K562 (cell line): ENCODE data around the gene SCGB1A1. TPM values are rescaled to one million over a fixed set of nuclear protein-coding genes. Genes with fewer than 3 reads are reported as not detected.

Experiments used
- ATAC-seq: fragments of 200-7000 bp; cut with Tn5 transposase; 3 replicates; pipeline ENCODE4 v1.9.1; 2020; ENCODE audit warnings: moderate library complexity
- BruUV-seq: library from RNA; stranded (reverse); fragments of 400-500 nt; replicated peaks from 2 replicates; lab custom pipeline; 2021; lab: Mats Ljungman, UMichigan
- CTCF ChIA-PET: fragments of 300-600 bp; formaldehyde crosslinking; extraction: SDS; loops from one replicate; lab custom pipeline; 2021; ENCODE audit warnings: low intra/inter-chr PET ratio; lab: Yijun Ruan, JAX
- POLR2A ChIA-PET: fragments of 300-600, 350-650 bp; sonication (Branson Sonifier 250); formaldehyde crosslinking; extraction: SDS; loops from one replicate; lab custom pipeline; 2021; ENCODE audit warnings: antibody characterized with exemption, inconsistent platforms; lab: Yijun Ruan, JAX
- DNase-seq, 4 experiments: peaks; one replicate each; pipeline versions ENCODE4 v3.0.0 to v3.0.0-alpha.2; 2011 to 2018; ENCODE audit warnings: low spot score in 3 of 4, mixed read lengths in 3 of 4; ENCODE audit errors: extremely low read depth in 1 of 4
- FAIRE-seq: peaks from 2 replicates; lab custom pipeline; 2011; peaks lifted over from hg19 to GRCh38; lab: Jason Lieb, UNC
- H2AFZ ChIP-seq: 2 replicates; pipeline ENCODE4 v1.6.0; 2011; ENCODE audit warnings: low read depth, low read length, control low read depth, inconsistent platforms
- H3K27ac ChIP-seq: fragments of 200-600 bp; 3 replicates; pipeline ENCODE4 v1.8.0; 2011; ENCODE audit warnings: low read depth, mild to moderate bottlenecking, control low read depth, inconsistent platforms, low read length, moderate library complexity, mixed read lengths; ENCODE audit errors: extremely low read depth
- H3K27me3 ChIP-seq, 2 experiments: fragments of 300-600 bp in 1 of 2; 2 replicates in 1 of 2; 3 replicates in 1 of 2; pipeline versions ENCODE4 v1.6.0 to v1.8.0; 2011; ENCODE audit warnings: inconsistent platforms in 2 of 2, low read length in 2 of 2, mild to moderate bottlenecking in 1 of 2, mixed read lengths in 1 of 2, moderate library complexity in 1 of 2; ENCODE audit not compliant: control insufficient read depth in 2 of 2, insufficient read depth in 2 of 2
- H3K36me3 ChIP-seq: fragments of 300-600 bp; 3 replicates; pipeline ENCODE4 v1.8.0; 2011; ENCODE audit warnings: mild to moderate bottlenecking, low read length, inconsistent platforms; ENCODE audit not compliant: control insufficient read depth, insufficient read depth
- H3K4me1 ChIP-seq, 2 experiments: fragments of 200-600 bp in 1 of 2; replicated peaks in 1 of 2; 2 replicates in 1 of 2; 3 replicates in 1 of 2; pipeline versions ENCODE4 v1.5.1 to v1.8.0; 2011; ENCODE audit warnings: inconsistent platforms in 2 of 2, low read length in 2 of 2, mild to moderate bottlenecking in 1 of 2, mixed read lengths in 1 of 2, moderate library complexity in 1 of 2; ENCODE audit not compliant: control insufficient read depth in 2 of 2, insufficient read depth in 2 of 2
- H3K4me2 ChIP-seq: 2 replicates; pipeline ENCODE4 v1.6.1; 2011; ENCODE audit warnings: low read length, control low read depth, inconsistent platforms, mixed read lengths; ENCODE audit not compliant: insufficient read depth
- H3K4me3 ChIP-seq: fragments of 200-600 bp; sonication (generic), shearing (Covaris generic); 2 replicates; pipeline ENCODE4 v1.5.1; 2016; ENCODE audit warnings: control low read depth, inconsistent platforms
- H3K79me2 ChIP-seq: fragments of 200-600 bp; 3 replicates; pipeline ENCODE4 v1.8.0; 2011; ENCODE audit warnings: low read length, inconsistent platforms; ENCODE audit not compliant: control insufficient read depth, insufficient read depth
- H3K9ac ChIP-seq, 2 experiments: 2 replicates each; pipeline versions ENCODE4 v1.6.0 to v1.6.1; 2011; ENCODE audit warnings: low read depth in 2 of 2, low read length in 2 of 2, control low read depth in 1 of 2, inconsistent platforms in 1 of 2, mild to moderate bottlenecking in 1 of 2, mixed read lengths in 1 of 2; ENCODE audit not compliant: insufficient read depth in 1 of 2
- H3K9me1 ChIP-seq: one replicate; pipeline ENCODE4 v1.6.0; 2011; ENCODE audit warnings: inconsistent platforms, mild to moderate bottlenecking, low read length, moderate library complexity; ENCODE audit not compliant: control insufficient read depth, insufficient read depth
- H3K9me3 ChIP-seq: replicated peaks from 2 replicates; pipeline ENCODE4 v1.5.1; 2011; ENCODE audit warnings: low read depth, low read length, inconsistent platforms; ENCODE audit not compliant: control insufficient read depth, insufficient read depth
- H4K20me1 ChIP-seq: replicated peaks from 2 replicates; pipeline ENCODE4 v1.6.1; 2011; ENCODE audit warnings: low read length, inconsistent platforms, mixed read lengths; ENCODE audit not compliant: control insufficient read depth, insufficient read depth
- CCNT2 ChIP-seq: IDR thresholded peaks from 2 replicates; pipeline ENCODE4 v1.6.1; 2011; ENCODE audit warnings: borderline replicate concordance, low read depth, mild to moderate bottlenecking, moderate library complexity, mixed read lengths, low read length; ENCODE audit not compliant: insufficient read length; ENCODE audit errors: extremely low read depth
- HNRNPUL1 ChIP-seq: fragments of 200-400 bp; formaldehyde crosslinking; IDR thresholded peaks from 2 replicates; pipeline ENCODE4 v1.6.1; 2017; ENCODE audit warnings: low read length
- MYBL2 ChIP-seq, 2 experiments: fragments of 450-650 bp in 1 of 2; sonication (generic) in 1 of 2; formaldehyde crosslinking in 1 of 2; IDR thresholded peaks; 2 replicates each; pipeline versions ENCODE4 v1.6.1 to v1.8.1; 2017 to 2022; ENCODE audit warnings: borderline replicate concordance in 1 of 2, inconsistent platforms in 1 of 2, low read depth in 1 of 2, mild to moderate bottlenecking in 1 of 2, missing genetic modification reagents in 1 of 2, moderate library complexity in 1 of 2
- TEAD1 ChIP-seq, 2 experiments: fragments of 450-650 bp in 1 of 2; sonication (generic) in 1 of 2; formaldehyde crosslinking; IDR thresholded peaks; 2 replicates each; pipeline versions ENCODE4 v1.4.0 to v1.8.0; 2020 to 2022; ENCODE audit warnings: mild to moderate bottlenecking in 2 of 2, missing genetic modification reagents in 1 of 2
- TFAM ChIP-seq: fragments of 250-450 bp; sonication (Bioruptor Pico); conservative IDR thresholded peaks from 2 replicates; pipeline ENCODE4 v1.5.0; 2021; ENCODE audit warnings: mild to moderate bottlenecking, moderate library complexity
- TGIF2 ChIP-seq: sonication (generic); formaldehyde crosslinking; IDR thresholded peaks from 2 replicates; pipeline ENCODE4 v1.8.1; 2022; ENCODE audit warnings: mild to moderate bottlenecking, missing genetic modification reagents, moderate library complexity
- ZBED1 ChIP-seq: IDR thresholded peaks from 2 replicates; pipeline ENCODE4 v1.6.1; 2014
- WGBS: fragments of 100-300 bp; shearing (Covaris generic); methylation state at CpG from one replicate; pipeline ENCODE4 v1.1.6; 2016; ENCODE audit warnings: low coverage, mixed read lengths; ENCODE audit not compliant: insufficient coverage; ENCODE audit errors: missing lambda C conversion rate; 5-methylcytosine and 5-hydroxymethylcytosine counted together
- in situ Hi-C: fragments of 300-500 bp; cut with MboI; formaldehyde crosslinking; loops from 4 replicates; pipeline ENCODE4 v1.15.0; 2018; ENCODE audit warnings: inconsistent platforms, mixed read lengths
- intact Hi-C: fragments of 100-400 bp; cut with micrococcal nuclease; formaldehyde crosslinking; loops from 2 replicates; pipeline ENCODE4 v1.14.2; 2022
- polyA plus RNA-seq, 8 experiments: library from polyadenylated mRNA; depleted of rRNA in 4 of 8; stranded (reverse) in 5 of 8; unstranded in 3 of 8; fragments of >200 nt; fragmentation: Nextera tagmentation in 2 of 8; fragmentation: Illumina TruSeq in 1 of 8; extraction: Ambion mirVana in 2 of 8; extraction: Trizol in 1 of 8; gene quantifications; 2 replicates each; pipeline versions ENCODE4 v1.2.1 to v1.2.3, GENCODE V29; 2011 to 2014; ENCODE audit warnings: inconsistent platforms in 1 of 8, missing spikeins in 1 of 8
- total RNA-seq, 7 experiments: library from RNA; depleted of rRNA in 6 of 7; stranded (reverse); fragments of >200 nt in 6 of 7; fragmentation: Illumina TruSeq in 2 of 7; extraction: Trizol in 2 of 7; gene quantifications; 2 replicates each; pipeline versions ENCODE4 v1.2.1 to v1.2.3, GENCODE V29; 2011 to 2021; ENCODE audit warnings: low replicate concordance in 1 of 7
- TF ChIP-seq, protein P1 (sequence below): fragments of 250-450 bp; sonication (Bioruptor Pico); IDR thresholded peaks from 2 replicates; pipeline ENCODE4 v1.4.0; 2020
- TF ChIP-seq, protein P2 (sequence below): sonication (generic); formaldehyde crosslinking; IDR thresholded peaks from 2 replicates; pipeline ENCODE4 v1.8.0; 2023; ENCODE audit warnings: missing genetic modification reagents, mild to moderate bottlenecking, borderline replicate concordance
- TF ChIP-seq, protein P3 (sequence below): sonication (generic); formaldehyde crosslinking; IDR thresholded peaks from 2 replicates; pipeline ENCODE4 v1.8.1; 2022; ENCODE audit warnings: missing genetic modification reagents

SCGB1A1 gene
- total and polyA plus RNA-seq, 9 of the 15 experiments (the other 6 are each of a cell fraction or from before 2014, with no cell fraction given), result 0.55 TPM; not detected in 8

DNA sequence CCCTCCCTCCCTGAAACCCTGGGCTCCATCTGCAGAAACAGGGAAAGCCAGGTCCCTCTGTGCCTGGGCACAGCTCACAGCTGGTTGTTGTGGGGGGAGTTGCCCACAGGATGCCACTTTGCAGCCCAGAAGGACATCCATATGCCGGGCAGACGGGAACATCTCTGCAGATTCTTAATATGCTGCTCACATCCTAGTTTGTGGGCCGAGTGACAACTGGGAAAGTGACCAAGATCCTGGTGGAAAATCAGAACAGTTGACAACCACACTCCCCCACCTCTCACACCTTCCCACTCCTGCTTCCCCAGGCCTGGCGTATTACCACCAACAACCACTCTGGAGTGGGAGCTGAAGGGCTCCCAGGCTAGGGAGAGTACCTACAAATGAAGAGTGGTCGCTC is 7.3 kb upstream of the SCGB1A1 start (continued):
- no peak for TF ChIP-seq TFAM

DNA sequence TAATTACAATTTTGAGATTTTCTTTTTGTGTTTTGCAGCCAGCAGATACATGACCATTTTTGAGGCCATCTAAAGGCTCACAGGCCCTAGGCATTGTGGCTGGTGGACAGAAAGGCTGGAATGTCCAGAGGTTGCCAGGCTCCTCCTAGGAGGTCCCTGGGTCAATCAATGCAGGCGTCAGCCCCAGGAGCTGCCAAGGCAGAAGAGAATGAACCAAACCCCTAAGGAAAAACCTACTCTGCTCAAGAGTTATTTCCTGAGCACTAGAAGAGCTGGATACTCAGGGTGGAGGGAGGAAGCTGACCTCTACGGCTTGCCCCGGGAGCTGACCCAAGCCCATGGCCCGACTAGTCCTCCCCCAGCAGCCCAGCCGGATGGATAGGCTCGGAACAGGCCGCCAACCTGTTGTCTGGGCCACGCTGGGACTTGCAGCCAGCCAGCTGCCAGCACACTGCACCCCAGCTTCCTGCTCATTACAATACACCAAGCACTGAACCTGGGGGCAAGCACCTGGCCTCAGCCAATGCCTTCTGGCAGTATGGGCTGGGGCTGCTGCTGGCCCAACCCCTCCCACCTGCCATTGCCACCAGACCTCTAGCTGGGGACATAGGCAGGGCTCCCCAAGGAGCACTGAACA is 5.7 kb upstream of the SCGB1A1 start:
- H3K9me1 ChIP-seq, result no peaks in the 10 kb centered on the region
- TF ChIP-seq ZBED1, result no peak
- TF ChIP-seq, protein P1, sequence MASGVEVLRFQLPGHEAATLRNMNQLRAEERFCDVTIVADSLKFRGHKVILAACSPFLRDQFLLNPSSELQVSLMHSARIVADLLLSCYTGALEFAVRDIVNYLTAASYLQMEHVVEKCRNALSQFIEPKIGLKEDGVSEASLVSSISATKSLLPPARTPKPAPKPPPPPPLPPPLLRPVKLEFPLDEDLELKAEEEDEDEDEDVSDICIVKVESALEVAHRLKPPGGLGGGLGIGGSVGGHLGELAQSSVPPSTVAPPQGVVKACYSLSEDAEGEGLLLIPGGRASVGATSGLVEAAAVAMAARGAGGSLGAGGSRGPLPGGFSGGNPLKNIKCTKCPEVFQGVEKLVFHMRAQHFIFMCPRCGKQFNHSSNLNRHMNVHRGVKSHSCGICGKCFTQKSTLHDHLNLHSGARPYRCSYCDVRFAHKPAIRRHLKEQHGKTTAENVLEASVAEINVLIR (CRISPR knock-in tag), result no peak
- TF ChIP-seq, protein P2, sequence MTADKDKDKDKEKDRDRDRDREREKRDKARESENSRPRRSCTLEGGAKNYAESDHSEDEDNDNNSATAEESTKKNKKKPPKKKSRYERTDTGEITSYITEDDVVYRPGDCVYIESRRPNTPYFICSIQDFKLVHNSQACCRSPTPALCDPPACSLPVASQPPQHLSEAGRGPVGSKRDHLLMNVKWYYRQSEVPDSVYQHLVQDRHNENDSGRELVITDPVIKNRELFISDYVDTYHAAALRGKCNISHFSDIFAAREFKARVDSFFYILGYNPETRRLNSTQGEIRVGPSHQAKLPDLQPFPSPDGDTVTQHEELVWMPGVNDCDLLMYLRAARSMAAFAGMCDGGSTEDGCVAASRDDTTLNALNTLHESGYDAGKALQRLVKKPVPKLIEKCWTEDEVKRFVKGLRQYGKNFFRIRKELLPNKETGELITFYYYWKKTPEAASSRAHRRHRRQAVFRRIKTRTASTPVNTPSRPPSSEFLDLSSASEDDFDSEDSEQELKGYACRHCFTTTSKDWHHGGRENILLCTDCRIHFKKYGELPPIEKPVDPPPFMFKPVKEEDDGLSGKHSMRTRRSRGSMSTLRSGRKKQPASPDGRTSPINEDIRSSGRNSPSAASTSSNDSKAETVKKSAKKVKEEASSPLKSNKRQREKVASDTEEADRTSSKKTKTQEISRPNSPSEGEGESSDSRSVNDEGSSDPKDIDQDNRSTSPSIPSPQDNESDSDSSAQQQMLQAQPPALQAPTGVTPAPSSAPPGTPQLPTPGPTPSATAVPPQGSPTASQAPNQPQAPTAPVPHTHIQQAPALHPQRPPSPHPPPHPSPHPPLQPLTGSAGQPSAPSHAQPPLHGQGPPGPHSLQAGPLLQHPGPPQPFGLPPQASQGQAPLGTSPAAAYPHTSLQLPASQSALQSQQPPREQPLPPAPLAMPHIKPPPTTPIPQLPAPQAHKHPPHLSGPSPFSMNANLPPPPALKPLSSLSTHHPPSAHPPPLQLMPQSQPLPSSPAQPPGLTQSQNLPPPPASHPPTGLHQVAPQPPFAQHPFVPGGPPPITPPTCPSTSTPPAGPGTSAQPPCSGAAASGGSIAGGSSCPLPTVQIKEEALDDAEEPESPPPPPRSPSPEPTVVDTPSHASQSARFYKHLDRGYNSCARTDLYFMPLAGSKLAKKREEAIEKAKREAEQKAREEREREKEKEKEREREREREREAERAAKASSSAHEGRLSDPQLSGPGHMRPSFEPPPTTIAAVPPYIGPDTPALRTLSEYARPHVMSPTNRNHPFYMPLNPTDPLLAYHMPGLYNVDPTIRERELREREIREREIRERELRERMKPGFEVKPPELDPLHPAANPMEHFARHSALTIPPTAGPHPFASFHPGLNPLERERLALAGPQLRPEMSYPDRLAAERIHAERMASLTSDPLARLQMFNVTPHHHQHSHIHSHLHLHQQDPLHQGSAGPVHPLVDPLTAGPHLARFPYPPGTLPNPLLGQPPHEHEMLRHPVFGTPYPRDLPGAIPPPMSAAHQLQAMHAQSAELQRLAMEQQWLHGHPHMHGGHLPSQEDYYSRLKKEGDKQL (CRISPR knock-in tag), result no peak
- no peak for TF ChIP-seq MYBL2 (IDR thresholded peaks at IDR 0.05; ENCODE audit: low read depth)
- TF ChIP-seq MYBL2 (CRISPR knock-in tag; IDR thresholded peaks at IDR 0.05; ENCODE audit: borderline replicate concordance), result no peak
- TF ChIP-seq HNRNPUL1, result no peak
- TF ChIP-seq, protein P3, sequence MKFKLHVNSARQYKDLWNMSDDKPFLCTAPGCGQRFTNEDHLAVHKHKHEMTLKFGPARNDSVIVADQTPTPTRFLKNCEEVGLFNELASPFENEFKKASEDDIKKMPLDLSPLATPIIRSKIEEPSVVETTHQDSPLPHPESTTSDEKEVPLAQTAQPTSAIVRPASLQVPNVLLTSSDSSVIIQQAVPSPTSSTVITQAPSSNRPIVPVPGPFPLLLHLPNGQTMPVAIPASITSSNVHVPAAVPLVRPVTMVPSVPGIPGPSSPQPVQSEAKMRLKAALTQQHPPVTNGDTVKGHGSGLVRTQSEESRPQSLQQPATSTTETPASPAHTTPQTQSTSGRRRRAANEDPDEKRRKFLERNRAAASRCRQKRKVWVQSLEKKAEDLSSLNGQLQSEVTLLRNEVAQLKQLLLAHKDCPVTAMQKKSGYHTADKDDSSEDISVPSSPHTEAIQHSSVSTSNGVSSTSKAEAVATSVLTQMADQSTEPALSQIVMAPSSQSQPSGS (CRISPR knock-in tag), result no peak
- TF ChIP-seq TGIF2 (CRISPR knock-in tag), result no peak
- no peak for TF ChIP-seq TEAD1 (CRISPR knock-in tag; IDR thresholded peaks at IDR 0.05)
- no peak for TF ChIP-seq CCNT2

More for the DNA sequence above, 5.7 kb upstream of the SCGB1A1 start:
- CTCF ChIA-PET, result no interaction called here
- no peaks in the 10 kb centered on the region for H3K9me3 ChIP-seq
- ATAC-seq (no peak), FAIRE-seq (no peak), DNase-seq (no peak)
- no peaks in the 10 kb centered on the region for H3K79me2 ChIP-seq
- H3K36me3 ChIP-seq, result no peaks in the 10 kb centered on the region
- BruUV-seq, result no TSS peak
- H3K4me3 ChIP-seq, result no peak overlapping the region
- H3K4me2 ChIP-seq, result no peak overlapping the region
- no peak overlapping the region for H3K27ac ChIP-seq
- no peaks in the 10 kb centered on the region for H3K27me3 ChIP-seq
- no peak overlapping the region for H2AFZ ChIP-seq
- no peaks in the 10 kb centered on the region for H4K20me1 ChIP-seq
- 82% methylated on average over 8 of the region's 8 CpGs for WGBS
- peaks cover 7 to 15% of the 10 kb centered on the region in 2 experiments; a peak in 4 of 5 replicates for H3K4me1 ChIP-seq
- POLR2A ChIA-PET, result interaction anchor here (0.7 to 0.9 kb wide), 2 partner anchors 10 to 146 kb away, joined by 3 to 4 read pairs; no protein-coding TSS in a partner anchor
- H3K9ac ChIP-seq, result peak overlapping the region in 1 of 2 experiments; percentile 59; a peak in 2 of 4 replicates
- intact Hi-C loops (no loop called here), in situ Hi-C loops (no loop called here)
